CD14-positive monocyte (primary cell): Measurements from ENCODE around the gene FLOT1. TPM values are rescaled to one million over a fixed set of nuclear protein-coding genes. Genes with fewer than 3 reads are reported as not detected.
"Not testable (repeated sequence)": the region's sequence is repeated elsewhere in the genome, so short reads cannot be mapped to it uniquely, and the experiment has no call there.

Experiments
- DNase-seq, 3 donors: peaks; one replicate each; pipeline ENCODE4 v3.0.0-alpha.2; 2011 to 2022
- H2AFZ ChIP-seq: 2 replicates; pipeline ENCODE4 v1.6.0; 2012; ENCODE audit warnings: mild to moderate bottlenecking, low read depth, low read length, inconsistent platforms; ENCODE audit not compliant: insufficient read depth, poor library complexity, severe bottlenecking
- H3K27ac ChIP-seq, 2 donors: 1 replicate in 1 of 2; 2 replicates in 1 of 2; pipeline ENCODE4 v1.5.1; 2012 to 2013; ENCODE audit warnings: low read length in 2 of 2, control low read depth in 1 of 2, inconsistent platforms in 1 of 2, low read depth in 1 of 2, mild to moderate bottlenecking in 1 of 2
- H3K27me3 ChIP-seq, 2 donors: one replicate each; pipeline versions ENCODE4 v1.6.0 to v1.6.1; 2011 to 2013; ENCODE audit warnings: low read length in 2 of 2; ENCODE audit not compliant: control insufficient read depth in 2 of 2, insufficient read depth in 2 of 2
- H3K36me3 ChIP-seq, 2 donors: replicated peaks in 1 of 2; 1 replicate in 1 of 2; 2 replicates in 1 of 2; pipeline versions ENCODE4 v1.5.1 to v1.6.1; 2012 to 2013; ENCODE audit warnings: low read length in 2 of 2, control low read depth in 1 of 2, inconsistent platforms in 1 of 2, mild to moderate bottlenecking in 1 of 2; ENCODE audit not compliant: insufficient read depth in 2 of 2, control insufficient read depth in 1 of 2
- H3K4me1 ChIP-seq, 2 donors: 1 replicate in 1 of 2; 2 replicates in 1 of 2; pipeline versions ENCODE4 v1.5.1 to v1.6.1; 2012 to 2013; ENCODE audit warnings: low read length in 2 of 2, control low read depth in 1 of 2, inconsistent platforms in 1 of 2, mild to moderate bottlenecking in 1 of 2, moderate library complexity in 1 of 2; ENCODE audit not compliant: insufficient read depth in 2 of 2, control insufficient read depth in 1 of 2
- H3K4me2 ChIP-seq: replicated peaks from 2 replicates; pipeline ENCODE3; 2012; ENCODE audit warnings: low read length, moderate library complexity, mild to moderate bottlenecking; ENCODE audit not compliant: poor library complexity, severe bottlenecking; ENCODE audit errors: extremely low read depth
- H3K4me3 ChIP-seq, 3 experiments: fragments of 200-600 bp in 1 of 3; sonication (generic) in 1 of 3; replicated peaks in 1 of 3; 1 replicate in 2 of 3; 2 replicates in 1 of 3; pipeline ENCODE4 v1.5.1; 2011 to 2013; ENCODE audit warnings: low read length in 3 of 3, mild to moderate bottlenecking in 3 of 3, control low read depth in 2 of 3, low read depth in 2 of 3, inconsistent platforms in 1 of 3, moderate library complexity in 1 of 3
- H3K79me2 ChIP-seq: 2 replicates; pipeline ENCODE4 v1.6.0; 2012; ENCODE audit warnings: mild to moderate bottlenecking, control low read depth, inconsistent platforms, low read length, moderate library complexity; ENCODE audit not compliant: insufficient read depth
- H3K9ac ChIP-seq: 2 replicates; pipeline ENCODE4 v1.6.0; 2017; ENCODE audit warnings: low read length, mild to moderate bottlenecking; ENCODE audit not compliant: insufficient read depth, poor library complexity, severe bottlenecking
- H3K9me3 ChIP-seq, 2 donors: replicated peaks in 1 of 2; 1 replicate in 1 of 2; 2 replicates in 1 of 2; pipeline versions ENCODE4 v1.5.1 to v1.6.1; 2012 to 2013; ENCODE audit warnings: low read length in 2 of 2, control low read depth in 1 of 2; ENCODE audit not compliant: control insufficient read depth in 1 of 2, insufficient read depth in 1 of 2
- H4K20me1 ChIP-seq: 2 replicates; pipeline ENCODE4 v1.6.0; 2012; ENCODE audit warnings: mild to moderate bottlenecking, low read length, control low read depth, moderate library complexity; ENCODE audit not compliant: insufficient read depth
- H3K27ac Mint-ChIP-seq, 7 donors: one replicate each; pipeline ENCODE4 v1.8.0; 2020; ENCODE audit warnings: mild to moderate bottlenecking in 7 of 7, mixed read lengths in 7 of 7, moderate library complexity in 6 of 7, inconsistent platforms in 2 of 7
- H3K27me3 Mint-ChIP-seq, 3 donors: one replicate each; pipeline ENCODE4 v1.8.0; 2021 to 2022; ENCODE audit warnings: low read depth in 3 of 3, mild to moderate bottlenecking in 3 of 3, mixed read lengths in 3 of 3, moderate library complexity in 3 of 3, inconsistent platforms in 1 of 3
- H3K36me3 Mint-ChIP-seq, 2 donors: one replicate each; pipeline ENCODE4 v1.8.0; 2020; ENCODE audit warnings: mixed read lengths in 2 of 2, inconsistent platforms in 1 of 2, mild to moderate bottlenecking in 1 of 2
- H3K4me1 Mint-ChIP-seq: one replicate; pipeline ENCODE4 v1.8.0; 2020; ENCODE audit warnings: mild to moderate bottlenecking, mixed read lengths
- H3K4me3 Mint-ChIP-seq, 2 donors: one replicate each; pipeline ENCODE4 v1.8.0; 2020; ENCODE audit warnings: mild to moderate bottlenecking in 2 of 2, mixed read lengths in 2 of 2, moderate library complexity in 1 of 2
- H3K9me3 Mint-ChIP-seq, 7 donors: one replicate each; pipeline ENCODE4 v1.8.0; 2020 to 2022; ENCODE audit warnings: mixed read lengths in 7 of 7, mild to moderate bottlenecking in 6 of 7, moderate library complexity in 6 of 7, inconsistent platforms in 2 of 7
- CTCF ChIP-seq: fragments of 200-600 bp; IDR thresholded peaks from one replicate; pipeline ENCODE4 v1.8.0; 2022; ENCODE audit warnings: antibody characterized with exemption, mild to moderate bottlenecking
- WGBS: methylation state at CpG from one replicate; pipeline ENCODE4 v1.1.5; 2013; ENCODE audit warnings: missing lambda C conversion rate; ENCODE audit not compliant: insufficient coverage; 5-methylcytosine and 5-hydroxymethylcytosine counted together
- intact Hi-C, 2 donors: fragments of 100-400 bp; cut with micrococcal nuclease; formaldehyde crosslinking; loops; one replicate each; pipeline versions ENCODE4 v1.15.0 to v1.15.1; 2023
- polyA plus RNA-seq, 3 donors: library from polyadenylated mRNA; depleted of rRNA in 1 of 3; unstranded in 2 of 3; stranded (reverse) in 1 of 3; fragments of 300-500 nt in 2 of 3; fragments of >200 nt in 1 of 3; fragmentation: Illumina TruSeq in 2 of 3; gene quantifications; 1 replicate in 2 of 3; 2 replicates in 1 of 3; pipeline ENCODE4 v1.2.3, GENCODE V29; 2012 to 2021

Gene FLOT1
- polyA plus RNA-seq, 3 donors = 124 to 153 (median 132) TPM

DNA sequence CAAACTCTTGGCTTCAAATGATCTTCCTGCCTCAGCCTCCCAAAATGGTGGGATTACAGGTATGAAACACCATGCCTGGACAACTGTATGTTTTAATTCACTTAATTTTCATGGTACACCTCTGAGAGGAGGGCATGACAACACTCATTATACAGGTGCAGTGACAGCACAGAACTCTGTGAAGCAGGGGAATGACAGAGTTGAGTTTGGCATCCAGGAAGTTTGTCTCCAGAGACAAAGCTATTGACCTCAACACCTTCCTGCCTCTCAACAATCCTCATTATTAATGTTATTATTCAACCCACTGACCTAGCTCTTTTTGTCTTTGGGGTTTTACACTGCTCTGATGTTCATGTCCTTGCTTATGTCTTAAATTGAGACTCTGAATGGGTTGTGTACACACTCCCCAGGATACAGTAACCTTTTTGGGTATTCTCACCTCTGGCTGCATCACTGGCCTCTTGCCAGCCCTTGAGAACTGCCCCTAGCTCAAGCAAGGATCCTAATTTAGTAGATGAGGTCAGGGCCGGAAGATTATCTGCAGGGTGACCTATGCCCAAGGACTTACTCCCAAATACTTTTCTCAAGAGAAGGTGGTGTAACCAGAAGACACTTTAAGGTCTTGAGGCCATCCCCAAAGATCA is 14.9 kb upstream of the FLOT1 start:
- DNase-seq = no peak
- intact Hi-C loops = no loop called here
- Mint-ChIP-seq H3K27ac (no peak overlapping the region), H3K36me3 (peaks cover 3 to 5% of the 10 kb centered on the region in 2 donors), H3K4me1 (peaks cover 60% of the 10 kb centered on the region), H3K4me3 (no peak overlapping the region), H3K9me3 (peaks cover 0 to 3% (median 0%) of the 10 kb centered on the region in 7 donors), H3K27me3 (peaks cover 3 to 12% (median 9%) of the 10 kb centered on the region in 3 donors)
- Histone ChIP-seq H3K4me2 (no peak overlapping the region), H3K4me3 (no peak overlapping the region), H3K36me3 (no peaks in the 10 kb centered on the region), H3K27me3 (no peaks in the 10 kb centered on the region), H3K9me3 (no peaks in the 10 kb centered on the region), H3K9ac (no peak overlapping the region), H4K20me1 (no peaks in the 10 kb centered on the region), H2AFZ (no peak overlapping the region), H3K79me2 (no peaks in the 10 kb centered on the region), H3K4me1 (peaks cover 50 to 51% of the 10 kb centered on the region in 2 donors), H3K27ac (no peak overlapping the region)
- WGBS = no CpG with 5 or more reads among the region's 1 CpG
- TF ChIP-seq CTCF = no peak

DNA sequence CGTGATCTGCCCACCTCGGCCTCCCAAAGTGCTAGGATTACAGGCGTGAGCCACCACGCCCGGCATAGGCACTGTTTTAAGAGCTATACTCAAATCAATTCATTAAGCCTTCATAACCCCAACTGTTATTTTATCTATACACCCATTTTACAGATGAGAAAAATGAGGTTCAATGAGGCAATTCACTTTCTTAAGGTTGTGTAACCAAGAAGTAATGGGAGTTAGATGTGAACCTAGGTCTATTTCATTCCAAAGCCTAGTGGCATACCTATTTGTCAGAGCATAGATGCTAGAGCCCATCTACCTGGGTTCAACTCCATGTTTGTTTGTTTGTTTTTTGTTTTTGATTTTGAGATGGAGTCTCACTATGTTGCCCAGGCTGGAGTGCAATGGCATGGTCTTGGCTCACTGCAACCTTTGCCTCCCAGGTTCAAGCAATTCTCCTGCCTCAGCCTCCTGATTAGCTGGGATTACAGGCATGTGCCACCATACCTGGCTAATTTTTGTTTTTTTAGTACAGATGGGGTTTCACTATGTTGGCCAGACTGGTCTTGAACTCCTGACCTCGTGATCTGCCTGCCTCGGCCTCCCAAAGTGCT is 14.0 kb upstream of the FLOT1 start:
- intact Hi-C loops, H3K4me3 ChIP-seq, H3K36me3 Mint-ChIP-seq, H3K9me3 Mint-ChIP-seq, H3K4me2 ChIP-seq, H3K9me3 ChIP-seq, H3K27ac ChIP-seq, H3K27me3 ChIP-seq, H4K20me1 ChIP-seq, DNase-seq, H3K36me3 ChIP-seq, H2AFZ ChIP-seq, H3K79me2 ChIP-seq, H3K9ac ChIP-seq, H3K4me3 Mint-ChIP-seq: not testable (repeated sequence)
- WGBS = 100% methylated on average over 2 of the region's 7 CpGs
- peak overlapping the region in 1 of 7 donors; percentile 69 for H3K27ac Mint-ChIP-seq
- H3K4me1 ChIP-seq = peaks cover 55 to 58% of the 10 kb centered on the region in 2 donors
- H3K4me1 Mint-ChIP-seq = peaks cover 63% of the 10 kb centered on the region
- H3K27me3 Mint-ChIP-seq = peaks cover 3 to 12% (median 9%) of the 10 kb centered on the region in 3 donors
